Lung (tissue), 12 donors: Measurements from ENCODE around the gene NFE2L2. TPM values are rescaled to one million over a fixed set of nuclear protein-coding genes. Genes with fewer than 3 reads are reported as not detected.
"Not testable (repeated sequence)": the region's sequence is repeated elsewhere in the genome, so short reads cannot be mapped to it uniquely, and the experiment has no call there.

Experiments
- ATAC-seq: fragments of 200-7000 bp; cut with Tn5 transposase; one replicate; pipeline ENCODE4 v1.9.1; 2020; ENCODE audit warnings: moderate number of reproducible peaks; ENCODE audit not compliant: insufficient read depth, low FRiP score
- DNase-seq, 3 donors: peaks; one replicate each; pipeline ENCODE4 v3.0.0-alpha.2; 2013 to 2017
- H3K27ac ChIP-seq, 2 donors: one replicate each; pipeline ENCODE4 v1.5.1; 2013; ENCODE audit warnings: mild to moderate bottlenecking in 2 of 2, moderate library complexity in 2 of 2, control low read depth in 1 of 2, inconsistent platforms in 1 of 2, low read depth in 1 of 2, low read length in 1 of 2
- H3K27me3 ChIP-seq, 3 donors: one replicate each; pipeline ENCODE4 v1.5.1; 2013; ENCODE audit warnings: low read length in 2 of 3; ENCODE audit not compliant: control insufficient read depth in 3 of 3, insufficient read depth in 3 of 3
- H3K36me3 ChIP-seq, 4 donors: one replicate each; pipeline ENCODE4 v1.5.1; 2013; ENCODE audit warnings: low read length in 4 of 4, mild to moderate bottlenecking in 1 of 4, moderate library complexity in 1 of 4; ENCODE audit not compliant: control insufficient read depth in 4 of 4, insufficient read depth in 4 of 4
- H3K4me1 ChIP-seq, 5 donors: one replicate each; pipeline ENCODE4 v1.5.1; 2013; ENCODE audit warnings: low read length in 5 of 5, mild to moderate bottlenecking in 2 of 5, moderate library complexity in 1 of 5; ENCODE audit not compliant: control insufficient read depth in 5 of 5, insufficient read depth in 5 of 5
- H3K4me3 ChIP-seq: one replicate; pipeline ENCODE4 v1.5.1; 2013; ENCODE audit warnings: mild to moderate bottlenecking, control low read depth, moderate library complexity
- H3K9ac ChIP-seq, 2 donors: one replicate each; pipeline ENCODE4 v1.5.1; 2013; ENCODE audit warnings: low read length in 2 of 2, control low read depth in 1 of 2; ENCODE audit not compliant: insufficient read depth in 1 of 2
- H3K9me3 ChIP-seq, 4 donors: one replicate each; pipeline ENCODE4 v1.5.1; 2013; ENCODE audit warnings: low read length in 3 of 4, mild to moderate bottlenecking in 1 of 4, moderate library complexity in 1 of 4; ENCODE audit not compliant: control insufficient read depth in 4 of 4, insufficient read depth in 3 of 4
- CTCF ChIP-seq: IDR thresholded peaks from 2 replicates; pipeline ENCODE4 v1.5.1; 2012; ENCODE audit warnings: mild to moderate bottlenecking; ENCODE audit errors: control extremely low read depth, extremely low read depth
- WGBS, 2 donors: extraction: QIAGEN DNeasy Blood & Tissue Kit; methylation state at CpG; one replicate each; pipeline ENCODE4 v1.1.7; 2013; 5-methylcytosine and 5-hydroxymethylcytosine counted together
- polyA plus RNA-seq, 2 donors: library from polyadenylated mRNA; stranded (reverse); fragments of 200-250 nt; gene quantifications; one replicate each; pipeline ENCODE4 v1.2.1, GENCODE V29; 2013
- total RNA-seq, 2 donors: library from RNA; depleted of rRNA in 1 of 2; stranded (reverse); fragments of >200 nt in 1 of 2; gene quantifications; one replicate each; pipeline ENCODE4 v1.2.1, GENCODE V29; 2014 to 2021
- donor health status: control.
- donor health status: control.
- donor health status: Bipolar disorder and iron deficiency.
- donor health status: healthy.
- donor health status: DM: yes; HTN: yes; CAD: no.

Gene NFE2L2
- total and polyA plus RNA-seq, 4 donors, result 45.5 to 145 (median 80.6) TPM

GRCh38 chr2:177231270-177231669 is 33.3 kb downstream of the NFE2L2 start:
- ATAC-seq (no peak), DNase-seq (no peak)
- TF ChIP-seq CTCF, result no peak
- H3K9me3 ChIP-seq, result peaks cover 0 to 1% (median 0%) of the 10 kb centered on the region in 4 donors
- 90 to 100% methylated on average over 3 of the region's 3 CpGs for WGBS, 2 donors
- peaks cover 0 to 10% (median 0%) of the 10 kb centered on the region in 5 donors for H3K4me1 ChIP-seq
- no peak overlapping the region for H3K9ac ChIP-seq
- no peak overlapping the region for H3K4me3 ChIP-seq
- peaks cover 21 to 31% (median 26%) of the 10 kb centered on the region in 4 donors for H3K36me3 ChIP-seq
- no peak overlapping the region for H3K27ac ChIP-seq
- H3K27me3 ChIP-seq, result no peaks in the 10 kb centered on the region

DNA sequence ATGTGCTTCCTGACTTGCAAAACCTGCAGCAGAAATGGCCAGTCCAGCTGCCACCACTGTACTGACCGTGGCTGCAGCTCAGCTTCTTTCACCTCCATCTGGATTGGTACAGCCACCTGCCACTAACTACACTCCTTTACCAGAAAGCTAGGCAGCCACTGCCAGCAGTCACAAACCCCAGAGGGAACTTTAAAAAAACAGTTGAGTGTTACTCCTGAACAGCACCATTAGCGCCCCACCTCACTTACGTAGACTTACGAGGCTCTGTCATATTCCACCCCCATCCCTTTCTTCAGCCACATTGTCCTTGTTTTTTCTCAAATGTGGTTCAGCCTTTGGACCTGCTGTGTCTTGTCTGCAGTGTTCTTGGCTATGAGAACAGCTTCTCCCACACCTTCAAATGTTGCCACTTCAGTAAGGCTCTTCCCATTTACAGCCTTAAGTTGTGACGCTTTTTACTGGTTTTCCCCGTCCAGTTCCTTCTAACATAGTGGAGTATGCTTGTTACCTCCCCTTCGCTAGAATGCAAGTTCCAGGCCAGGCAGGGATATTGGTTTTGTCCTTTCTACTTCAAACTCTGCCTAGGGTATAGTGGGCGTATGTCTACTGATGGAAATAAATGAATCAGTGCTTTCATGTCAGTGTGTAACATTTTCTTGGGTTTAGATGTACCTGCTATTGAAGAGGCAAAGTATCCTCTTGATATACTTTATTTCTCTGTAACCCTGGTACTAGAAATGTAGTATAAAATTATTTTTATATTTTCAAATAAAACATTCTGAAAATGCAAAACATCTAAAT is 34.9 kb downstream of the NFE2L2 start:
- Histone ChIP-seq H3K27ac (no peak overlapping the region), H3K9me3 (no peaks in the 10 kb centered on the region), H3K9ac (no peak overlapping the region), H3K27me3 (no peaks in the 10 kb centered on the region), H3K4me3 (no peak overlapping the region), H3K36me3 (peaks cover 17 to 31% (median 25%) of the 10 kb centered on the region in 4 donors), H3K4me1 (peaks cover 0 to 10% (median 0%) of the 10 kb centered on the region in 5 donors)
- WGBS, 2 donors, result 92 to 93% methylated on average over 8 of the region's 8 CpGs
- no peak for DNase-seq
- no peak for ATAC-seq
- TF ChIP-seq CTCF, result no peak

GRCh38 chr2:177225965-177226360 is 38.6 kb downstream of the NFE2L2 start:
- Histone ChIP-seq H3K9me3 (no peaks in the 10 kb centered on the region), H3K4me1 (no peaks in the 10 kb centered on the region), H3K27me3 (no peaks in the 10 kb centered on the region), H3K9ac (no peak overlapping the region), H3K36me3 (peaks cover 12 to 27% (median 26%) of the 10 kb centered on the region in 4 donors), H3K27ac (no peak overlapping the region), H3K4me3 (no peak overlapping the region)
- no peak for DNase-seq
- WGBS, 2 donors, result 82 to 85% methylated on average over 2 of the region's 2 CpGs
- TF ChIP-seq CTCF, result no peak
- no peak for ATAC-seq

GRCh38 chr2:177223436-177223835 is 41.1 kb downstream of the NFE2L2 start:
- DNase-seq, H3K27ac ChIP-seq, H3K9ac ChIP-seq, H3K27me3 ChIP-seq, H3K4me3 ChIP-seq, ATAC-seq, H3K4me1 ChIP-seq, H3K9me3 ChIP-seq: not testable (repeated sequence)
- peaks cover 12 to 35% (median 24%) of the 10 kb centered on the region in 4 donors for H3K36me3 ChIP-seq
